GM23338 (cell line): ENCODE measurements around the gene FOXL1.
A peak's percentile ranks its signal among the peaks of the same experiment; 100 is the strongest.

Source experiments
- CTCF ChIP-seq, 2 experiments: fragments of 200-600 bp in 1 of 2; sonication (generic) in 1 of 2; conservative IDR thresholded peaks; 2 replicates each; pipeline versions ENCODE4 v1.5.1 to v1.6.1; 2016 to 2017; ENCODE audit warnings: antibody characterized with exemption in 2 of 2, low read depth in 2 of 2, mild to moderate bottlenecking in 2 of 2, moderate library complexity in 1 of 2
- ETS1 ChIP-seq: IDR thresholded peaks from 2 replicates; pipeline ENCODE4 v1.6.1; 2016; ENCODE audit warnings: antibody characterized with exemption
- EZH2 ChIP-seq: fragments of 200-600 bp; sonication (generic); IDR thresholded peaks from one replicate; pipeline ENCODE4 v1.8.0; 2017; ENCODE audit warnings: antibody characterized with exemption, mild to moderate bottlenecking, low read depth; ENCODE audit not compliant: unreplicated experiment
- EZH2phosphoT487 ChIP-seq: fragments of 200-600 bp; sonication (generic); IDR thresholded peaks from one replicate; pipeline ENCODE4 v1.8.1; 2018; ENCODE audit warnings: antibody characterized with exemption; ENCODE audit not compliant: unreplicated experiment
- JUNB ChIP-seq: IDR thresholded peaks from one replicate; pipeline ENCODE4 v1.6.1; 2016; ENCODE audit warnings: antibody characterized with exemption; ENCODE audit not compliant: unreplicated experiment
- POLR2AphosphoS5 ChIP-seq: IDR thresholded peaks from 2 replicates; pipeline ENCODE4 v1.6.1; 2016; ENCODE audit warnings: antibody characterized with exemption, low read depth
- REST ChIP-seq: IDR thresholded peaks from one replicate; pipeline ENCODE4 v1.6.1; 2018; ENCODE audit warnings: antibody characterized with exemption; ENCODE audit not compliant: unreplicated experiment
- STAT1 ChIP-seq: IDR thresholded peaks from one replicate; pipeline ENCODE4 v1.6.1; 2016; ENCODE audit warnings: antibody characterized with exemption; ENCODE audit not compliant: unreplicated experiment

GRCh38 chr16:86569701-86570447, 8.5 kb upstream of the FOXL1 start:
- no peak for TF ChIP-seq ETS1
- no peak for TF ChIP-seq CTCF (conservative IDR thresholded peaks at IDR 0.05; ENCODE audit: low read depth in 2 of 2)
- TF ChIP-seq EZH2 = peak; percentile 43
- no peak for TF ChIP-seq POLR2AphosphoS5
- no peak for TF ChIP-seq JUNB
- no peak for TF ChIP-seq EZH2phosphoT487
- TF ChIP-seq STAT1 = no peak
- TF ChIP-seq REST = no peak
